ENCODE measurements around the gene THOP1. TPM values are rescaled to one million over a fixed set of nuclear protein-coding genes. Genes with fewer than 3 reads are reported as not detected.

Gene THOP1
- total and polyA plus RNA-seq, 10 of the 15 experiments (the other 5 are each of a cell fraction or from before 2014, with no cell fraction given) = 1.9 to 270 (median 169) TPM

DNA sequence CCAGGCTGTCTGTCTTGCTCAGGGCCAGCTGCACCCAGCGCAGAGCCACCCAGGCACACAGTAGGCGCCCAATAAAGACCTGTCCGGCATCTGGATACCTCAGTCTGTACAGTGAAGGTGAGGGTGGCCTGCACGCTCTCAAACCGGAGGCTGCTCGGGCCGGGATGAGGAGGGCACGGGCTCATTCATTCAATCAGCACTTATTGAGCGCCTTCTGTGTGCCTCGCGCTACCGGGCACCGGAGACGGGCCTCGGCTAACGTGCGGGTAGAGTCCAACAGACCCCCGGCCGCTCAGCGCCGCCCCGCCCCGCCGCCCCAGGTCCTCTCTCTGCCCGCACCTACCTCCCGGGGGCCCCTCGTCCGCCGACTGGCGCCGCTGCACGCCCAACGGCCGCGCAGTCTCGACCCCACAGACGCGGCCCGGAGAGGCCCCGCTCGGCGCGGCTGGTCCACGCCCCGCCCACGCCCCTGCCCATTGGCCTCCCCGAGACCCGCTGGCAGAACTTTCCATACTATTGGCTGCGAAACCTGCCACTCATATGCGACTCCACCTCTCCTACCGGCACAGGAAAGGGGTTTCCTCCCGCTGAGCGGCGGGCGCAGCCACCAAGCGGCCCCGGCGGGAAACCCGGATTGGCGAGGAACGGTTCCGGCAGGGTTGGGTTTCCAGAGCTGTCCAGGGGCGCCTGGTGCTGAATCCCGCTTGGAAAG is 45.5 kb upstream of the THOP1 start, which contains the start of gene SLC39A3:
SLC39A3 (minus strand) TSS at position 416 of the 712 bp plus-strand sequence. CDS start 2,760 bp downstream, outside the sequence.
- H4K20me1 ChIP-seq (ENCODE audit: control insufficient read depth, insufficient read depth) = no peaks in the 10 kb centered on the region
- DNase-seq (ENCODE audit: low read depth, low spot score) = peak; percentile 87
- H3K79me2 ChIP-seq (ENCODE audit: control insufficient read depth, insufficient read depth, low read length) = peaks cover 14% of the 10 kb centered on the region
- CTCF ChIA-PET = interaction anchor here (0.6 to 1.3 kb wide), 6 partner anchors 9 to 211 kb away, joined by 3 to 10 read pairs (median 4); no protein-coding TSS in a partner anchor
- H3K4me1 ChIP-seq (ENCODE audit: control insufficient read depth, insufficient read depth, low read length) = no peaks in the 10 kb centered on the region
- H3K9me3 ChIP-seq (replicated peaks; ENCODE audit: control insufficient read depth, insufficient read depth, low read length) = peaks cover 8% of the 10 kb centered on the region; the same call in 2 of the 3 replicates
- peak within 1 kb of the TSS; percentile 80 for H3K9ac ChIP-seq (ENCODE audit: control insufficient read depth, insufficient read depth, low read length)
- under 1% methylated on average over 39 of the region's 64 CpGs for WGBS (ENCODE audit: insufficient coverage, insufficient replicate concordance, low lambda C conversion rate, missing lambda C conversion rate)
- peak within 1 kb of the TSS; percentile 72 for H3K4me2 ChIP-seq (ENCODE audit: control insufficient read depth, insufficient read depth)
- peak within 1 kb of the TSS; percentile 75 for H2AFZ ChIP-seq (ENCODE audit: control insufficient read depth, low read depth, low read length)
- peak within 1 kb of the TSS; percentile 67 for H3K27ac ChIP-seq (ENCODE audit: control insufficient read depth, insufficient read depth)
- ATAC-seq = peak; percentile 100
- RAD21 ChIA-PET (ENCODE audit: unreplicated experiment) = interaction anchor here (1.4 kb wide), 1 partner anchor 91 kb away, joined by 7 read pairs; no protein-coding TSS in a partner anchor
- intact Hi-C loops (cut with micrococcal nuclease; ENCODE audit: unreplicated experiment) = loop anchor here (5.0 to 10.0 kb wide), 2 partner anchors 72 to 275 kb away; no protein-coding TSS in a partner anchor
- POLR2A ChIA-PET = no interaction called here
- SMC1A ChIA-PET (ENCODE audit: uncharacterized antibody, unreplicated experiment) = interaction anchor here (0.6 to 2.0 kb wide), 3 partner anchors 75 to 356 kb away, joined by 3 to 6 read pairs (median 3); no protein-coding TSS in a partner anchor
- H3K4me3 ChIP-seq = peak within 1 kb of the TSS; percentile 98
- BruUV-seq (replicated peaks) = TSS peak; percentile 74
- H3K27me3 ChIP-seq (replicated peaks in 1 of 2; ENCODE audit: control insufficient read depth in 2 of 2, insufficient read depth in 2 of 2, low read length in 1 of 2) = no peaks in the 10 kb centered on the region
- FAIRE-seq = peak; percentile 93
- peaks cover 11 to 15% of the 10 kb centered on the region in 2 experiments; a peak in 3 of 4 replicates for H3K36me3 ChIP-seq (ENCODE audit: control insufficient read depth in 2 of 2, insufficient read depth in 2 of 2, low read length in 1 of 2)
- in situ Hi-C loops (cut with MboI) = no loop called here
- TF ChIP-seq TARDBP (IDR thresholded peaks at IDR 0.05; ENCODE audit: borderline replicate concordance) (peak; percentile 66; the same call in 1 of the 2 replicates), DPF2 (IDR thresholded peaks at IDR 0.05) (peak; percentile 97), PAX5 (IDR thresholded peaks at IDR 0.05; ENCODE audit: borderline replicate concordance, low read depth, low read length) (no peak), FOS (IDR thresholded peaks at IDR 0.05; ENCODE audit: borderline replicate concordance, extremely low read depth, insufficient read length) (peak; percentile 62), RUNX3 (IDR thresholded peaks at IDR 0.05; ENCODE audit: low read length) (peak; percentile 73), IKZF2 (IDR thresholded peaks at IDR 0.05) (peak; percentile 67 to 71; a peak in 3 of 4 replicates), KLF5 (IDR thresholded peaks at IDR 0.05; ENCODE audit: partially characterized antibody) (peak; percentile 56), YY1 (IDR thresholded peaks at IDR 0.05; ENCODE audit: low read depth, low read length) (peak; percentile 88), ZSCAN29 (IDR thresholded peaks at IDR 0.05) (peak; percentile 61; the same call in 1 of the 2 replicates), NFIC (IDR thresholded peaks at IDR 0.05; ENCODE audit: low read depth, low read length) (no peak), TCF7 (IDR thresholded peaks at IDR 0.05; ENCODE audit: borderline replicate concordance) (no peak; the same call in none of the 2 replicates), MEF2A (IDR thresholded peaks at IDR 0.05; ENCODE audit: insufficient read depth, low read depth, low read length) (0 out of 2 replicates have a peak, but pooled peaks have one; percentile 55), POLR2AphosphoS5 (IDR thresholded peaks at IDR 0.05; ENCODE audit: low read length) (peak; percentile 41; the same call in 1 of the 2 replicates)
- TF ChIP-seq, protein P1, sequence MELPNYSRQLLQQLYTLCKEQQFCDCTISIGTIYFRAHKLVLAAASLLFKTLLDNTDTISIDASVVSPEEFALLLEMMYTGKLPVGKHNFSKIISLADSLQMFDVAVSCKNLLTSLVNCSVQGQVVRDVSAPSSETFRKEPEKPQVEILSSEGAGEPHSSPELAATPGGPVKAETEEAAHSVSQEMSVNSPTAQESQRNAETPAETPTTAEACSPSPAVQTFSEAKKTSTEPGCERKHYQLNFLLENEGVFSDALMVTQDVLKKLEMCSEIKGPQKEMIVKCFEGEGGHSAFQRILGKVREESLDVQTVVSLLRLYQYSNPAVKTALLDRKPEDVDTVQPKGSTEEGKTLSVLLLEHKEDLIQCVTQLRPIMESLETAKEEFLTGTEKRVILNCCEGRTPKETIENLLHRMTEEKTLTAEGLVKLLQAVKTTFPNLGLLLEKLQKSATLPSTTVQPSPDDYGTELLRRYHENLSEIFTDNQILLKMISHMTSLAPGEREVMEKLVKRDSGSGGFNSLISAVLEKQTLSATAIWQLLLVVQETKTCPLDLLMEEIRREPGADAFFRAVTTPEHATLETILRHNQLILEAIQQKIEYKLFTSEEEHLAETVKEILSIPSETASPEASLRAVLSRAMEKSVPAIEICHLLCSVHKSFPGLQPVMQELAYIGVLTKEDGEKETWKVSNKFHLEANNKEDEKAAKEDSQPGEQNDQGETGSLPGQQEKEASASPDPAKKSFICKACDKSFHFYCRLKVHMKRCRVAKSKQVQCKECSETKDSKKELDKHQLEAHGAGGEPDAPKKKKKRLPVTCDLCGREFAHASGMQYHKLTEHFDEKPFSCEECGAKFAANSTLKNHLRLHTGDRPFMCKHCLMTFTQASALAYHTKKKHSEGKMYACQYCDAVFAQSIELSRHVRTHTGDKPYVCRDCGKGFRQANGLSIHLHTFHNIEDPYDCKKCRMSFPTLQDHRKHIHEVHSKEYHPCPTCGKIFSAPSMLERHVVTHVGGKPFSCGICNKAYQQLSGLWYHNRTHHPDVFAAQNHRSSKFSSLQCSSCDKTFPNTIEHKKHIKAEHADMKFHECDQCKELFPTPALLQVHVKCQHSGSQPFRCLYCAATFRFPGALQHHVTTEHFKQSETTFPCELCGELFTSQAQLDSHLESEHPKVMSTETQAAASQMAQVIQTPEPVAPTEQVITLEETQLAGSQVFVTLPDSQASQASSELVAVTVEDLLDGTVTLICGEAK (IDR thresholded peaks at IDR 0.05; ENCODE audit: borderline replicate concordance) = peak; percentile 98
- TF ChIP-seq, protein P2, sequence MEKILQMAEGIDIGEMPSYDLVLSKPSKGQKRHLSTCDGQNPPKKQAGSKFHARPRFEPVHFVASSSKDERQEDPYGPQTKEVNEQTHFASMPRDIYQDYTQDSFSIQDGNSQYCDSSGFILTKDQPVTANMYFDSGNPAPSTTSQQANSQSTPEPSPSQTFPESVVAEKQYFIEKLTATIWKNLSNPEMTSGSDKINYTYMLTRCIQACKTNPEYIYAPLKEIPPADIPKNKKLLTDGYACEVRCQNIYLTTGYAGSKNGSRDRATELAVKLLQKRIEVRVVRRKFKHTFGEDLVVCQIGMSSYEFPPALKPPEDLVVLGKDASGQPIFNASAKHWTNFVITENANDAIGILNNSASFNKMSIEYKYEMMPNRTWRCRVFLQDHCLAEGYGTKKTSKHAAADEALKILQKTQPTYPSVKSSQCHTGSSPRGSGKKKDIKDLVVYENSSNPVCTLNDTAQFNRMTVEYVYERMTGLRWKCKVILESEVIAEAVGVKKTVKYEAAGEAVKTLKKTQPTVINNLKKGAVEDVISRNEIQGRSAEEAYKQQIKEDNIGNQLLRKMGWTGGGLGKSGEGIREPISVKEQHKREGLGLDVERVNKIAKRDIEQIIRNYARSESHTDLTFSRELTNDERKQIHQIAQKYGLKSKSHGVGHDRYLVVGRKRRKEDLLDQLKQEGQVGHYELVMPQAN (conservative IDR thresholded peaks at IDR 0.05) = peak; percentile 70
- TF ChIP-seq, protein P3, sequence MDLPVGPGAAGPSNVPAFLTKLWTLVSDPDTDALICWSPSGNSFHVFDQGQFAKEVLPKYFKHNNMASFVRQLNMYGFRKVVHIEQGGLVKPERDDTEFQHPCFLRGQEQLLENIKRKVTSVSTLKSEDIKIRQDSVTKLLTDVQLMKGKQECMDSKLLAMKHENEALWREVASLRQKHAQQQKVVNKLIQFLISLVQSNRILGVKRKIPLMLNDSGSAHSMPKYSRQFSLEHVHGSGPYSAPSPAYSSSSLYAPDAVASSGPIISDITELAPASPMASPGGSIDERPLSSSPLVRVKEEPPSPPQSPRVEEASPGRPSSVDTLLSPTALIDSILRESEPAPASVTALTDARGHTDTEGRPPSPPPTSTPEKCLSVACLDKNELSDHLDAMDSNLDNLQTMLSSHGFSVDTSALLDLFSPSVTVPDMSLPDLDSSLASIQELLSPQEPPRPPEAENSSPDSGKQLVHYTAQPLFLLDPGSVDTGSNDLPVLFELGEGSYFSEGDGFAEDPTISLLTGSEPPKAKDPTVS (IDR thresholded peaks at IDR 0.05; ENCODE audit: low read depth, low read length) = 0 out of 2 replicates have a peak, but pooled peaks have one; percentile 65

All from GM12878 (cell line).